ENCODE results near the gene LINC00237.

- no peak for TF ChIP-seq CTCF (conservative IDR thresholded peaks at IDR 0.05; ENCODE audit: low read depth in 2 of 2)
- TF ChIP-seq POLR2AphosphoS5 (IDR thresholded peaks at IDR 0.05; ENCODE audit: low read depth), result no peak
- TF ChIP-seq EZH2phosphoT487 (IDR thresholded peaks at IDR 0.05; ENCODE audit: unreplicated experiment), result no peak
- no peak for TF ChIP-seq STAT1 (IDR thresholded peaks at IDR 0.05; ENCODE audit: unreplicated experiment)
- TF ChIP-seq EZH2 (IDR thresholded peaks at IDR 0.05; ENCODE audit: low read depth, unreplicated experiment), result no peak
- no peak for TF ChIP-seq REST (IDR thresholded peaks at IDR 0.05; ENCODE audit: unreplicated experiment)
- TF ChIP-seq ZNF462 (CRISPR knock-in tag; IDR thresholded peaks at IDR 0.05), result no peak
- TF ChIP-seq CREB1 (CRISPR knock-in tag; IDR thresholded peaks at IDR 0.05; ENCODE audit: low read depth), result no peak
- TF ChIP-seq ZNF331 (CRISPR knock-in tag; IDR thresholded peaks at IDR 0.05; ENCODE audit: low read depth), result no peak
Observed at GRCh38 chr20:21075471-21075870, 30.7 kb downstream of the LINC00237 start.

Measured in GM23338 (cell line).